NOMO-1 treated with DMSO at 0.1 percent for 48 hours (cell line): ENCODE results near the gene UBALD2.
"Not testable (repeated sequence)": the region's sequence is repeated elsewhere in the genome, so short reads cannot be mapped to it uniquely, and the experiment has no call there.

ENCODE experiments used
- DNase-seq: peaks from one replicate; lab custom pipeline; 2025; ENCODE audit not compliant: unreplicated experiment; lab: John Stamatoyannopoulos, UW

UBALD2 gene

DNA sequence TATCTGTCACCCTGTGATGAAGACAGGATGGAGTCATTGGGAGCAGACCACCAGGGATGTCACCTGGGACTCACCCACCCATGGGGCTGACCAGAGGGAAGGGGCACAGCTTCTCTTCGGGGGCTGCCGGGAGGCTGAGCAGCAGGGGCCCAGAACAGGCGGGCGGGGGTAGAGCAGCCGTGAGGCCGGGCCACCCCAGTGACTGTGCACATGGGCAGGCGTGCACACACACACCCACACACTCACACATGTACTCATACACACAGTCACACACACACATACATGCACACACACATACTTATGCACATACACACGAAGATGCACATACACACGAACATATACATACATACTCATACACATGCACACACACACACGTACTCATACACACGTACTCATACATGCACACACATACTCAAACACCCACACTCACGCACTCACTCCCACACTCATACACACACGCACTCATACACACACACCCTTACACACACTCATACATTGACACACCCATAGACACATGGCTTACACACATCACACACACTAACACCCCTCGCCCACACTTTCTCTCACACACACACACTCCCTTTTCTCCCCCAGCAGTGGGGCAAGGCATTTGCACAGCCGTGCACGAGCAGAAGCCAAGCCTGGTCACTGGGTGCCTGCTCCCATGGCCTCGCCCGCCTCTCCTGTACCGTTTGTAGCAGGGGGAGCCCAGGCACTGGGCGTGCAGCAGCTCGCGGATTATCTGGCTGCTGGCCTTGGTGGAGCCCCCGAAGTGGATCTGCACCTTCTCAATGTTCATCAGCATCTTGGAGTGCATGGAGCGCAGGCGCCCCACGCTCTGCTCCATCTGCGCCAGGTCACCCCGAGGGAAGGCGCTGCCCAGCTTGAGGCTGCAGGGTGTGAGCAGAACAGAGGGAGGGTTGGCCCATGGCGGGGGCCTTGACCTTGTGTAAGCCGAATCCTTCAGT, 12.4 kb downstream of the UBALD2 start:
- no peak for DNase-seq

DNA sequence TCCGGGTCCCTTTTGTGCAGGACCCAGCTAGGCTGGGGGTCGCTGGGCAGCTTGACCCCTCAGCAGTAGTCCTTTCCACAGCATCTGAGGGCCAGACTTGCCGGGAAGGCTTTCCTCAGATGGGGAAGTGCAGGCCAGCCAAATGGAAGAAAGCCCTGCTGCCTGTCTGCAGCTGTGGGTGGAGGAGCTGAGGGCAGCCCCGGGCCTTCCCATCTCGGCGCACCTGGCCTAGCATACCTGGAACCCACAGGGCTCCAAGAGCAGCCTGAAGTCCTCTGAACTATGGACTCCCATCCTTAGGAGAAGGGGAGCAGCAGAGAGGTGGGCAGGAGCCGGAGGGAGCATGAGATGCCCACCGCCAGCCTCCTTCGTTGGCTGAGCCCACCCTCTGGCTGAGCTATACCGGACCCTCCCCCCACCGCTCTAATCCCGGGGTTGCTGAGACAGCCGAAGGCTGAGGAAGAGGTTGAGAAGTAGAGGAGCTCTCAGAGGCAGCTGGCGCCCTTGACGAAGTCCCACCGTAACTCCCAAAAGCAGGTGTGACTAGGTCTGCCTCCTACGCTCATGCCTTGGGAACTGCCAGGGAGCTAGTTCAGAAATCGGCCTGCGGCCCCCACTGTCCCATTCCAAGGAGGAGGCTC, 13.2 kb downstream of the UBALD2 start:
- DNase-seq, result no peak

DNA sequence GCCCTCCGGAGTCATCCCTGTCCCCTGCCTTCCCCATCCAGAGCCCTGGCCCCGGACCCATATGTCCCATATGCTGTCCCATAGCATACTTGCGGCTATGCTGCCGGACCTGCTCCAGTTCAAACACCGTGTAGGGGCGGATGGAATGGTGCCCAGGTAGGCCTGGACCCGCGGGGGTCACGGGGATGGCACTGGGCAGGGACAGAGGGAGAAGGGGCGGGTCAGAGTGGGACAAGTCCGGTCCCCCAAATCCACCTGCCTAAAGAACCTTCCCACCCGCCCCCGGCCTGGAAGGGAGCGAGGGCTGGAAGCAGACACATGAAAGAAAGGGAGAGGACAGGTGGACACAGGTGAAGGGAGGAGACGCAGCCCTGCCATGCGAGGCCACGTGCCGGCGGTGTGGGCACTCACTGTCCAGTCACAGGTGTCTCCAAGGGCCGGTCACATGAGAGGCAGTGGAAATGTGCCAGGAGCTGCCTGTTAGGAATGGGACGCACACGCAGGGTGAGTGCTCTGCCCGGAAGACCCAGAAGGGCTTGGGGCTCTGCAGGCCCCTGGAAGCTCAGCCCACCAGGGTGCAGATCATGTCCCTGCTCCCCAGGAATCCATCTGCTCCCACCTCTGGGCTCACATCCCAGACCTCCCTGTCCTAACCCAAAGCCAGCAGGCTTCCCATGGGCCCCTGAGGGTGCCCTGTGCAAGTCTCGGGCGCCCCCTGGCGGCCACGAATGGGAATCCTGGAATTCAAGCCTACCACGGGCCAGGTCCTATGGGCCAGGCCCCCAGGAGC, 14.0 kb downstream of the UBALD2 start:
- peak; percentile 48 for DNase-seq

DNA sequence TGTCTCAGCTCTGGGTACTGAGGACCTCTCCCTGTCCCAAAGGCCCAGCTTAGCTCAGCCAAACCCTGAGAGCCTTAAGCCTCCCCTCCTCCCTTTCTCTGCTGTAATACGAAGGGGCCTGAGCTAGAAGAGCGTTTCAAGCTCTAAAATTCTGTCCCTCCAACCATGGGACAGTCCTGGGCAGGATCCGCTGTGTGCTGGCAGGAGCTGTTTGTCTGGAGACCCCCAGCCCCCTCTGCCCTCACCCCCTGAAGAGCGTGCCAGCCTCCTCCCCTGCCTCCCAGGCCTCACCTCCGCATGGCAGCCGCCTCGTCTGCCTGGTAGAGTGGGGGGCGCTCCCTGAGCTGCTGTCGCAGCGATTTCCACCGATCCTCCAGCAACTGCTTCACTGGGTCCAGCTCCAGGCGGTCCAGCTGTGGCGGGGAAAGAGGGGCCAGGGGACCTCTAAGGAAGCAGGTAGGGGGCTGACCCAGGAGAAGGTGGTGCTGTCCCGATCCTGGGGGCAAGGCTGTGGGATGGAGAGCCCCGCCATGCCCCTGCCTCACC, 14.7 kb downstream of the UBALD2 start:
- DNase-seq, result no peak

DNA sequence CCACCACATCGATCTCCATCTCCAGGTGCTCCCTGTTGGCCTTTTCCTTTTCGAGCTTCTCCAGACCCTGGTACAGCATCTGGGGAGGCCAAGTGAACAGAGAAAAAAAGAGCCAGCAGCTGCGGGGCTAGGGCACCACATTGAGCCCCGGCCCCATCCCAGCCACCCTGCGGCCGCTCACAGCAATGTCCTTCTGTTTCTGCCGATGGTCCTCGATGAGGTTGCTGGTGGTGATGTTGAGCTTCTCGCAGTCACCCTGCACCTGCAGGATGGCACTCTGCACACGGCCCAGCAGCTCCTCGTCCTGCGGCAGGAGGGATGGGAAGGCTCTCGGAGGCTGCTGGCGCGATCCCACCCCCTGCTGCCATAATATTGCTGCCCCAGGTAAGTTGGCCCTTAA, 15.5 kb downstream of the UBALD2 start:
- no peak for DNase-seq

DNA sequence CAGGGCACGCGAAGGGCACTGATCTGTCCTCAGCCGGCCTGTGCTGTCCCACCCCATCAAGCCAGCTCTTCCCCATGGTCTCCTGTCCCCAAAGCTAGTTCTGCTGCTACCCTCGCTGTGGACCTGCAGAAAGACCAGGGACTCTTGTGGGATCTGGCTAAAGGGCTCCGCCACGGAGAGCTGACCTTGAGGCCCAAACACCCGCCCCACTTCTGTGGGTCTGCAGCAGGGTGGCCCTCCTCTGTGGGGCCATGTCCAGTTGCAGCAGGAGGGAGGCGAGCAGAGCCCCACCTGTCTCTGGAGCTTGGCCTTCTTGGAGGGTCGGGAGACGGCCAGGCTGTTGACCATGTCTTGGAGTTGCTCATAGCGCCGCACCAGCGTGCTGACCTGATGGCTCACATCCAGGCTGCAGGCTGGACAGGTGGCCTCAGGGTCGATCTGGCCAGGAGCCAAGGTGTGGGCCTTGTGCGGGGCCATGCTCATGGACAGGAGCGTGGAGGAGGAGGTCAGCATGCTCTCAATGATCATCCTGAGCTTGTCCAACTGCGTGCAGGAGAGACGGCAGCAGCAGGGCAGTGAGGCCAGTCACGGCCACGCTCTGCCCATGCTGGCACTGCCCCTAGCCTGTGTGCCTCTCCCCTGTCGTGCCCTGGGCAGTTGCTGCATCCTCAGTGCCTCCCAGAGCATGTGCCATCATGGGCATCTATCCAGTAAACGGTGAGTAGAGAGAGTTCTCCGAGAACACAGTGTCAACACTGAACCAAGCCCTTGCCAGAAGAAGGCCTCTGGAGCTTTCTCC, 16.6 kb downstream of the UBALD2 start:
- DNase-seq, result no peak

DNA sequence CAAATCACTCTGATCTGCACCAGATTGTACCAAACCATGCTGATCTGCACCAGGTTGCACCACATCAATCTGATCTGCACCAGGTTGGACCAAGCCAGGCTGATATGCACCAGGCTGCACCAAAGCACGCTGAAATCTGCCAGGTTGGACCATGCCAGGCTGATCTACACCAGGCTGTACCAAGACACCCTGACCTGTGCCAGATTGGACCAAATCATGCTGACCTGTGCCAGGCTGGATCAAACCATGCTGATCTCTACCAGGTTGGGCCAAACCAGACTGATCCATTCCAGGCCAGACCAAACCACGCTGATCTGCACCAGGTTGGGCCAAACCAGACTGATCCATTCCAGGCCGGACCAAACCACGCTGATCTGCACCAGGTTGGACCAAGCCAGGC, 27.4 kb downstream of the UBALD2 start:
- no peak for DNase-seq

DNA sequence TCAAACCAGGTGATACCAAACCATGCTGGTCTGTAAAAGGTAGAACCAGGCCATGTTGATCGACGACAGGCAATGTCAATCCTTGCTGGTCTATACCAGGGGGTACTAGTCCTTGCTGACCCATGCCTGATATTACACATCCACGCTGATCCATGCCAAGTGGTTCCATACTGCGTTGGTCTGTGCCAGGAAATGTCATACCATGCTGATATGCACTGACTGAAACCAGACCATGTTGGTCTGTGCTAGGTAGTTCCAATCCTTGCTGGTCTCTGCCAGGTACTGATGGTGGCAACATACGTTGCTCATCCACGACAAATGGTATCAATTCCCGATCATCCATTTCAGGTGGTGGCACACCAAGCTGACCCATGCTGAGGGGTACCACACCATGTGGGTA, 28.0 kb downstream of the UBALD2 start:
- DNase-seq, result no peak

DNA sequence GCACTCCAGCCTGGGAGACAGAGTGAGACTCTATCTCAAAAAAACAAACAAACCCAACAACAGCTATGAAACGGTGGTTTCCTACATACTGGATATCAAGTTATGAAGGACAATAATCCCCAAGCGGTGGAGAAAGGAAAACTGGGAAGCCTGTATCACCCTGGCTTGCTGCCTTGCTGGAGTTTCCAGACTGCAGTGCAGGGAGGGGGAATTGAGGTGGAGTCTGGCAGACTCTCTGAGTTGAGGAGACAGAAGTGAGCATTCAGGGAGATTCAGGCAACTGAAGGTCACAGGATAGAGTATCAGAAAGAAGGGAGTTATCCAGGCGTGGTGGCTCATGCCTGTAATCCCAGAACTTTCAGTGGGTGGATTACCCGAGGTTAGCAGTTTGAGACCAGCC, 31.0 kb downstream of the UBALD2 start:
- no peak for DNase-seq

DNA sequence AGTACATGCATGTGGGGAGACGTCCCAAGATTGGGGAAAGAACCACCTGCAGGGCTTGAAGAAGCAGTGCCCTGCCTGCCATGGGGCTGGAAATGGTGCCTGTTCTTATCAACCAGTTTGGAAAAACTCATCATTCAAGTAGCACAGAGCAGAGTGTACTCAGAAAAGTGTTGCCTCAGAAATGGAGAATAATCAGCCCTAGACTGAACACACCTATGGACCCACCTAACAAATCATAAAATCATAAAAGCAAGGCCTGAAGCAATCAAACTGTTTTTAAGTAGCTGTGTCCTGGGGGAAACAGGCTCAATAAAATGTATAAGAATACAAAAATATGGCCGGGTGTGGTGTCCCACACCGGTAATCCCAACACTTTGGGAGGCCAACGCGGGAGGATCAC, 31.7 kb downstream of the UBALD2 start:
- DNase-seq, result no peak

DNA sequence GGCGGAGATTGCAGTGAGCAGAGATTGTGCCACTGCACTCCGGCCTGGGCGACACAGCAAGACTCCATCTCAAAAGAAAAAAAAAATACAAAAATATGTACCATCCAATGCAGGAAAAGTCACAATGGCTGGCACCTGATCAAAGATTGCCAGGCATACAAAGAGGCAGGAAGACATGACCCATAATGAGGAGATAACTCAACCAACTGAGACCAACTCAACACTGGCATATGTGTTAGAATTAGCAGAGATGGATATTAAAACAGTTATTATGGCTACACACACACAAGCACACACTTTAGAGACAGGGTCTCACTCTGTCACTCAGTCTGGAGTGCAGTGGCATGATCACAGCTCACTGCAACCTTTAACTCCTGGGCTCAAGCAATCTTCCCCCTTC, 32.3 kb downstream of the UBALD2 start:
- DNase-seq, result no peak

DNA sequence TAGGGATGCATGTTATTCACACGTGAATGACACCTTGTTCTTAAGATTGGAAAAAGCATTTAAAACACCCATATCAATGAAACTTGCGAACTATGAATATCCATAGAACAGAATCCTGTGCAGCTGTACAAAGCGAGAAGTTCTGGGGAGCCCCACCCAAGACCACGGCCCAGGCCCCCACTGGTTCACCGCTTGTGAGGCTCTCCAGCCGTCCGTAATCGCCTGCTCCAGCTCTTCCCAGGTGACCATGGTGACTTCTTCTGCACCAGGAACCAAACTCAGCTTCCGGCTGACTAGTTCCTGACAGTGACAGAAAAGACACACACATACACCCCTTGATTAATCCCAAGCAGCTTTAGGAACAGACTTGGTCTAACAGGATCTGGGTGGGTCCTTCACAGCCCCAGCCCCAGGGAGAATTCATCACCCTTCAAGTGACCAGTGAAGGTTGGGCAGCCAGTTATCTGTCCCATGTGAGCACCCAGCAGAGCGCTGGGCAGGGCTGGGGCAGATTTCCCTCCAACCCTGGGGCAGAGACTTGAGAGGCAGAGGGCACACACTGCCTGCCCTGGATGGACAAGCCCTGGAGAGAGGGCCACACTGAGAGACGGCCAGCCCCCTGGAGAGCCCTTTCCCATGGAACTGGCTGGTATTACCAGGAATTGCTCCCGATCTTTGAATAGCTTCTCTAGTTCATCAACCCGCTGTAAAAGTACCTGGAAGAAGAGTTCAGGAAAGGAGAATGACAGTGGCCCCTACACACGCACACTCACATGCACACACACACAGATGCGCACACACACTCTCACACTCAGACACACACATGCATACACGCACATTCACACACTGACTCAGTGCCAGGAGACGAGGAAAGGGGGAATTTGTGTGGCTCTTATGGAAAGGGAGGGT, 39.3 kb downstream of the UBALD2 start:
- DNase-seq, result no peak

DNA sequence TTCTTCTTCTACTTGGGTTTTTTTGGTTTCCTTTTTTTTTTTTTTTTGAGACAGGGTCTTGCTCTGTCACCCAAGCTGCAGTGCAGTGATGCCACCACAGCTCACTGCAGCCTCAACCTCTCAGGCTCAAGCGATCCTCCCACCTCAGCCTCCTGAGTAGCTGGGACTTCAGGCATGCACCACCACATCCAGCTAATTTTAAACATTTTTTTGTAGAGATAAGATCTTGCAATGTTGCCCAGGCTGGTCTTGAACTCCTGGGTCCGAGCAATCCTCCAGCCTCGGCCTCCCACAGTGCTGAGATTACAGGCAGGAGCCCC, 39.9 kb downstream of the UBALD2 start:
- not testable (repeated sequence) for DNase-seq

DNA sequence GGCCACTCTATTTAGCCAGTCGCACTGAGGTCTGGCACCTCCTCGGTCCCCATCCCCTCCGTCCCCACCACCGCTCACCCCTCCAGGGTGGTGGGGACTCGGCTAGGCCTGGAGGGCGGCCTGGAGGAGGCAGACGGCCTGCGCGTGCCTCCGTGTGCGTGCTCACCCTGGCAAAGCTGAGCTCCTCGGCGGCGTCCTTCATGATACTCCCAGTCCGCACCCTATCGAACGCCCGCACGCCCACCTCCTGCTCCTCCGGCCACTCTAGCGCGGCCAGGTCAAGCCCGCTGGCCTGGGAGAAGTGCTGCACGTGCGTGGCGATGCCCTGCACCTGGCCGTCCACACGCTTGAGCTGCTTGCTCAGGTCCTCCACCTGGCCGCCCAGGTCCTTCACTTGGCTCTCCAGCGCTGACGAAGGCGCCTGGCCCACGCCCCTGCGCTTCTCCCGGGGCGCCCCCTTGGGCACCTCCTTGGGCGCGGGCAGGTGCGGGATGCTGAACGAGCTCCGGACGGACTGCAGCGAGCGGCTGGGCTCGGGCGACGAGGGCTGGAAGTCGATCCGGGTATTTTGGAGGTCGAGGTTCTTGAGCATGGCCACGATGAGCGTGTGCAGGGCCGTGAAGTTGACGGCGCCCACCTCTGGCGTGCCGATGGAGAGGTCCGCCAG, 42.3 kb downstream of the UBALD2 start:
- DNase-seq, result no peak

DNA sequence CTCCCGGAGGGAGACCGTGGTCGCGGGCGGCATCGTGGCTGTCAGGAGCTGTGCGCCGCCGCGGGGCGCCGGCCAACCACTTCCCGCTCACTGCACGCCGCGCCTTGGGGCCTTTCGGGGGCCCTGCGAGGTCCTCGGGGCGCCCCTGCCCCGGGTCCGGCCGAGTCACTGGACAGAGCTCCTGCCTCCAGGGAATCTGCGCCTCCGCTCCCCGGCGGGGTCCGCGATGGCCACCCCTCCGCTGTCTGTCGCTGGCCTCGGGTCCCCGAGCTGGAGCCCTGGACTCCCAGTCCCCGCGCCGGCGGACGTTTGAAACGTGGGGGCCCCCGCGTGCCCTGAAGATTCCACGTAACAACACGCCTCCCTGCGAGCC, 42.8 kb downstream of the UBALD2 start, which contains the start of gene QRICH2:
TSS of gene QRICH2 (minus strand) at position 311 of the 373 bp plus-strand sequence. CDS start at position 33, 278 bp downstream.
- DNase-seq, result no peak

DNA sequence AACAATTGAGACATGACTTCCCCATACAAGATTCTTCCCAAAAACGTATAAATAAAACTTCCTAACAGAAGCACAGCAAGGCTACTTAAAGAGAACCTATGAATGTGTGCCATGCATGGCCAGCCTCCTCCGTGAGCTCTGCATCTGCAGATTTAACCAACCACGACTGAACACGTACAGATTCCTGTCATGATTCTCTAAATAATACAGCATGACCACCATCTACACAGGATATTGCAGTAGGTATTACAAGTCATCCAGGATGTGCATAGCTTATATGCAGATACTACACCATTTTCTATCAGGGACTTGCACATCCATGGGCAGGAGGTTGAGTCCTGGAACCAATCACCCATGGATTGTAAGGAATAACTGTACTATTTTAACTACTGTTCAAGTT, 44.3 kb downstream of the UBALD2 start:
- no peak for DNase-seq

DNA sequence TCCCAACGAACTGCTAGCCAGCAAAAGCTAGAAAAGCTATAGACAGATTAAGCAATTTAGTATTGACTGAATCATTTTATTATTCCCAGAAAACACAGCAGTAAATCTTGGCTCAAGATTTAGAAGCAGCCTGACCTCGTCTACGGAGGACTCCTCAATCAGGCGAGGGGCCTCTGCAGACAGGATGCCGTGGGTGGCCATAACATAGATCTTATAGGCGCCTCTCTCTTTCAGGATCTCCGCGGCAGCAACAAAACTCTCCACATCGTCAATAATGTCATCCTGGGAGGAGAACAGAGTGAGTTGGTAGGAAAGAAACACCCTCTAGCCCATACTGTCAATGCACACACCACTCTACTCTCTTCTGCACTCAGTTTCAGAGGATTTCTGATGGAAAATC, 47.6 kb downstream of the UBALD2 start:
- no peak for DNase-seq

DNA sequence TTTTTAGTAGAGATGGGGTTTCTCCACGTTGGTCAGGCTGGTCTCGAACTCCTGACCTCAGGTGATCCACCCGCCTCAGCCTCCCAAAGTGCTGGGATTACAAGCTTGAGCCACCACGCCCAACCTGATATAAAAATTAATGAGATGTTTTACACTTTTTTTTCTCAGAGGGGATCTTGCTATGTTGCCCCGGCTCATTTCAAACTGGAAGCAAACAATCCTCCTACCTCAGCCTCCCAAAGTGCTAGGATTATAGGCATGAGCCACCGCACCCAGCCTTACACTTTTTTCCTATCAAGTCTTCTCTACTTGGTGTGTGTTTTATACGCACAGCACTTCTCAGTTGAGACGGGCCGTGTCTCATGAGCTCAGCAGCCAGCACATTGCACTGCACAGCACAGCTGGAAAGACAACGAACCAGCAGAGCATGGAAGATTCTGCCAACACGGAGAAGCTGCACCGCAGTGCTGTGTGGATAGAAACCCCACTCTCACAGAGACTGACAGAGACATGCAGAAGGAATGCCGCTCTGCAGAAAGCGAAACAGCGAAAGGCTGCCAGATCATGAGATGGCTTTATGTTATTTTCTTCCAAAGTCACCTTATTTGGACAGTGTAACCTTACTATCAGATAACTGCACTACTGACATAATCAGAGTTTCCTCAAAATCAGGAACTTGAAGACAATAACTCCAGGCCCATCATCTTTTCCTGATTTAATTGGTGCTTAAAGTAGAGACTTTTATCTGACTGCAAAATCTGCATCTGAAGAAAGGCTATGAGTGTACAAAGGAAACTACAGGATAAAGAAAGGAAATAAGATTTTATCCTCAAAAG, 49.5 kb downstream of the UBALD2 start:
- no peak for DNase-seq
